ENCODE data around the gene RBM17. TPM values are rescaled to one million over a fixed set of nuclear protein-coding genes. Genes with fewer than 3 reads are reported as not detected.

Gene RBM17
- total and polyA plus RNA-seq, 8 donors: 41.4 to 168 (median 84.7) TPM

GRCh38 chr10:6065406-6065805 is 23.4 kb upstream of the RBM17 start:
- no peak for TF ChIP-seq CTCF (IDR thresholded peaks at IDR 0.05)
- TF ChIP-seq EP300 (IDR thresholded peaks at IDR 0.05): no peak
- no peak for TF ChIP-seq POLR2AphosphoS5 (IDR thresholded peaks at IDR 0.05)
- TF ChIP-seq POLR2A (IDR thresholded peaks at IDR 0.05): no peak
- no peaks in the 10 kb centered on the region for H3K27me3 ChIP-seq
- WGBS, 5 donors: 78 to 93% (median 91%) methylated on average over 3 of the region's 3 CpGs

GRCh38 chr10:6065835-6066234 is 23.0 kb upstream of the RBM17 start:
- no peaks in the 10 kb centered on the region for H3K27me3 ChIP-seq
- TF ChIP-seq EP300 (IDR thresholded peaks at IDR 0.05): no peak
- no peak for TF ChIP-seq CTCF (IDR thresholded peaks at IDR 0.05)
- TF ChIP-seq POLR2AphosphoS5 (IDR thresholded peaks at IDR 0.05): peak in 1 of 3 donors; percentile 23
- no peak for TF ChIP-seq POLR2A (IDR thresholded peaks at IDR 0.05)
- peaks cover 0 to 19% (median 0%) of the 10 kb centered on the region in 4 donors for H3K4me1 ChIP-seq
- 52 to 67% (median 55%) methylated on average over 4 of the region's 4 CpGs for WGBS, 5 donors
- H3K27ac ChIP-seq: peak overlapping the region in 4 of 5 donors; percentile 33 to 57 (median 49)
- DNase-seq: peak in 1 of 2 donors; percentile 9
- H3K36me3 ChIP-seq: no peaks in the 10 kb centered on the region
- intact Hi-C loops (cut with DNase I; ENCODE audit: low total_unique reads): no loop called here
- no peak overlapping the region for H3K4me3 ChIP-seq
- H3K9me3 ChIP-seq: no peaks in the 10 kb centered on the region

More at GRCh38 chr10:6065406-6065805, 23.4 kb upstream of the RBM17 start:
- H3K4me1 ChIP-seq: peaks cover 0 to 19% (median 0%) of the 10 kb centered on the region in 4 donors
- H3K27ac ChIP-seq: peak overlapping the region in 3 of 5 donors; percentile 37 to 57 (median 52)
- H3K36me3 ChIP-seq: no peaks in the 10 kb centered on the region
- DNase-seq: peak in 1 of 2 donors; percentile 15
- intact Hi-C loops (cut with DNase I; ENCODE audit: low total_unique reads): no loop called here
- no peaks in the 10 kb centered on the region for H3K9me3 ChIP-seq
- H3K4me3 ChIP-seq: no peak overlapping the region

- intact Hi-C loops (cut with DNase I; ENCODE audit: low total_unique reads): no loop called here
- Histone ChIP-seq H3K27me3 (no peaks in the 10 kb centered on the region), H3K4me1 (peaks cover 0 to 34% (median 3%) of the 10 kb centered on the region in 4 donors), H3K4me3 (no peak overlapping the region), H3K9me3 (no peaks in the 10 kb centered on the region), H3K36me3 (no peaks in the 10 kb centered on the region), H3K27ac (no peak overlapping the region)
- TF ChIP-seq POLR2AphosphoS5 (IDR thresholded peaks at IDR 0.05): no peak
- WGBS, 5 donors: 58 to 90% (median 82%) methylated on average over 4 of the region's 4 CpGs
- no peak for DNase-seq
These were observed 21.4 kb upstream of the RBM17 start for GRCh38 chr10:6067457-6067856.

- peak overlapping the region in 2 of 5 donors; percentile 3 to 32 for H3K27ac ChIP-seq
- no peaks in the 10 kb centered on the region for H3K9me3 ChIP-seq
- intact Hi-C loops (cut with DNase I; ENCODE audit: low total_unique reads): no loop called here
- DNase-seq: no peak
- no peaks in the 10 kb centered on the region for H3K27me3 ChIP-seq
- no peak overlapping the region for H3K4me3 ChIP-seq
- H3K36me3 ChIP-seq: no peaks in the 10 kb centered on the region
- H3K4me1 ChIP-seq: peaks cover 0 to 34% (median 3%) of the 10 kb centered on the region in 4 donors
- TF ChIP-seq POLR2AphosphoS5 (IDR thresholded peaks at IDR 0.05) (no peak), EP300 (IDR thresholded peaks at IDR 0.05) (no peak), POLR2A (IDR thresholded peaks at IDR 0.05) (no peak), CTCF (IDR thresholded peaks at IDR 0.05) (no peak)
- WGBS, 5 donors: 75 to 83% (median 76%) methylated on average over 6 of the region's 6 CpGs
These were observed 20.8 kb upstream of the RBM17 start for GRCh38 chr10:6068006-6068405.

GRCh38 chr10:6068422-6068821 is 20.4 kb upstream of the RBM17 start:
- Histone ChIP-seq H3K27me3 (no peaks in the 10 kb centered on the region), H3K27ac (peak overlapping the region in 2 of 5 donors; percentile 3 to 32), H3K36me3 (no peaks in the 10 kb centered on the region), H3K4me3 (no peak overlapping the region), H3K9me3 (no peaks in the 10 kb centered on the region), H3K4me1 (peaks cover 0 to 34% (median 3%) of the 10 kb centered on the region in 4 donors)
- intact Hi-C loops (cut with DNase I; ENCODE audit: low total_unique reads): no loop called here
- WGBS, 5 donors: 70 to 80% (median 80%) methylated on average over 8 of the region's 8 CpGs
- peak; percentile 29 to 53 for DNase-seq
- TF ChIP-seq POLR2AphosphoS5 (IDR thresholded peaks at IDR 0.05): no peak
- no peak for TF ChIP-seq EP300 (IDR thresholded peaks at IDR 0.05)
- TF ChIP-seq CTCF (IDR thresholded peaks at IDR 0.05): no peak
- no peak for TF ChIP-seq POLR2A (IDR thresholded peaks at IDR 0.05)
